ENCODE measurements around the gene BAZ2A. TPM values are rescaled to one million over a fixed set of nuclear protein-coding genes. Genes with fewer than 3 reads are reported as not detected.
"Not testable (repeated sequence)": the region's sequence is repeated elsewhere in the genome, so short reads cannot be mapped to it uniquely, and the experiment has no call there.

BAZ2A gene
- polyA plus RNA-seq (ENCODE audit: insufficient read length in 4 of 4), result 10 to 100 TPM; 72.5 to 89.3 (median 81.7) TPM

- DNase-seq (ENCODE audit: low read depth in 4 of 4, low spot score in 3 of 4), result peak in 3 of 4 donors; percentile 71 to 83 (median 81)
Observed at GRCh38 chr12:56630180-56630632, at the start of gene BAZ2A. TSS of gene BAZ2A (minus strand) at chr12:56630326. CDS start at chr12:56617530, 12,796 bp downstream.

- no peak for DNase-seq (ENCODE audit: low read depth in 4 of 4, low spot score in 3 of 4)
Observed at GRCh38 chr12:56678852-56679251, 48.7 kb upstream of the BAZ2A start.

- no peak for DNase-seq (ENCODE audit: low read depth in 4 of 4, low spot score in 3 of 4)
Observed at GRCh38 chr12:56677680-56678079, 47.6 kb upstream of the BAZ2A start.

GRCh38 chr12:56676851-56677580 lies 46.9 kb upstream of the BAZ2A start:
- DNase-seq (ENCODE audit: low read depth in 4 of 4, low spot score in 3 of 4), result no peak

- no peak for DNase-seq (ENCODE audit: low read depth in 4 of 4, low spot score in 3 of 4)
Observed at GRCh38 chr12:56671608-56672007, 41.5 kb upstream of the BAZ2A start.

GRCh38 chr12:56670836-56671235 lies 40.7 kb upstream of the BAZ2A start:
- DNase-seq (ENCODE audit: low read depth in 4 of 4, low spot score in 3 of 4), result no peak

- DNase-seq (ENCODE audit: low read depth in 4 of 4, low spot score in 3 of 4), result no peak
Observed at GRCh38 chr12:56668197-56668457, 38.0 kb upstream of the BAZ2A start.

- no peak for DNase-seq (ENCODE audit: low read depth in 4 of 4, low spot score in 3 of 4)
Observed at GRCh38 chr12:56661979-56662638, 32.0 kb upstream of the BAZ2A start.

GRCh38 chr12:56661560-56661959 lies 31.4 kb upstream of the BAZ2A start:
- DNase-seq (ENCODE audit: low read depth in 4 of 4, low spot score in 3 of 4), result no peak

- no peak for DNase-seq (ENCODE audit: low read depth in 4 of 4, low spot score in 3 of 4)
Observed at GRCh38 chr12:56658921-56659320, 28.8 kb upstream of the BAZ2A start.

- DNase-seq (ENCODE audit: low read depth in 4 of 4, low spot score in 3 of 4), result no peak
Observed at GRCh38 chr12:56657416-56658379, 27.6 kb upstream of the BAZ2A start.

- not testable (repeated sequence) for DNase-seq (ENCODE audit: low read depth in 4 of 4, low spot score in 3 of 4)
Observed at GRCh38 chr12:56653781-56654180, 23.7 kb upstream of the BAZ2A start.

- DNase-seq (ENCODE audit: low read depth in 4 of 4, low spot score in 3 of 4), result not testable (repeated sequence)
Observed at GRCh38 chr12:56648023-56648422, 17.9 kb upstream of the BAZ2A start.

- DNase-seq (ENCODE audit: low read depth in 4 of 4, low spot score in 3 of 4), result peak; percentile 94 to 100 (median 99)
Observed at GRCh38 chr12:56645717-56646446, 15.8 kb upstream of the BAZ2A start, which contains the start of gene ATP5F1B. TSS of gene ATP5F1B (minus strand) at chr12:56645984. CDS start at chr12:56645963, 21 bp downstream.

GRCh38 chr12:56645201-56645716 lies 15.1 kb upstream of the BAZ2A start:
- DNase-seq (ENCODE audit: low read depth in 4 of 4, low spot score in 3 of 4), result no peak

- no peak for DNase-seq (ENCODE audit: low read depth in 4 of 4, low spot score in 3 of 4)
Observed at GRCh38 chr12:56644654-56645053, 14.5 kb upstream of the BAZ2A start.

- no peak for DNase-seq (ENCODE audit: low read depth in 4 of 4, low spot score in 3 of 4)
Observed at GRCh38 chr12:56641219-56641618, 11.1 kb upstream of the BAZ2A start.

GRCh38 chr12:56637621-56638020 lies 7.5 kb upstream of the BAZ2A start:
- DNase-seq (ENCODE audit: low read depth in 4 of 4, low spot score in 3 of 4), result no peak

GRCh38 chr12:56636675-56637540 lies 6.8 kb upstream of the BAZ2A start:
- peak; percentile 95 to 99 (median 98) for DNase-seq (ENCODE audit: low read depth in 4 of 4, low spot score in 3 of 4)
